Measurements from ENCODE around the gene GATA2. TPM values are rescaled to one million over a fixed set of nuclear protein-coding genes. Genes with fewer than 3 reads are reported as not detected.

The GATA2 gene
- total and polyA plus RNA-seq, 2 of the 8 experiments (the other 6 are each of a cell fraction or from before 2014, with no cell fraction given): 0.03 to 0.30 TPM

GRCh38 chr3:128435058-128435457, 57.9 kb downstream of the GATA2 start:
- Histone ChIP-seq H3K36me3 (ENCODE audit: control insufficient read depth in 2 of 4, insufficient read depth in 4 of 4, low read length in 3 of 4) (no peaks in the 10 kb centered on the region), H3K27me3 (replicated peaks in 1 of 4; ENCODE audit: control insufficient read depth in 3 of 4, extremely low read depth in 1 of 4, insufficient read depth in 3 of 4, low read length in 3 of 4) (peaks cover 9 to 42% (median 32%) of the 10 kb centered on the region in 4 experiments), H2AFZ (ENCODE audit: low read length) (no peak overlapping the region), H2BK20ac (ENCODE audit: low read length) (0 out of 2 replicates have a peak overlapping the region, but pooled peaks have one; percentile 86), H4K91ac (replicated peaks; ENCODE audit: insufficient read length, low read length) (peak overlapping the region; percentile 83), H3K4me2 (ENCODE audit: insufficient read depth in 1 of 2, low read depth in 2 of 2, low read length in 2 of 2) (no peak overlapping the region; a peak in 1 of 4 replicates), H3K23me2 (ENCODE audit: low read depth, low read length) (peaks cover 9% of the 10 kb centered on the region; the same call in 1 of the 2 replicates), H3K4me3 (ENCODE audit: extremely low read depth in 1 of 4, insufficient read depth in 2 of 4, low read depth in 3 of 4, low read length in 4 of 4) (no peak overlapping the region), H3K9ac (replicated peaks in 1 of 4; ENCODE audit: extremely low read depth in 1 of 4, low read depth in 3 of 4, low read length in 3 of 4) (no peak overlapping the region), H2BK12ac (ENCODE audit: low read depth, low read length) (peak overlapping the region; percentile 92; the same call in 1 of the 2 replicates), H4K8ac (ENCODE audit: extremely low read depth, insufficient read depth, low read length) (no peak overlapping the region; the same call in 1 of the 2 replicates), H4K20me1 (replicated peaks in 1 of 2; ENCODE audit: control insufficient read depth in 1 of 2, insufficient read depth in 2 of 2, low read length in 2 of 2) (peaks cover 0 to 6% of the 10 kb centered on the region in 2 experiments), H4K5ac (ENCODE audit: insufficient read length, low read depth, low read length) (no peak overlapping the region), H3K79me2 (ENCODE audit: control insufficient read depth in 1 of 2, insufficient read depth in 2 of 2, low read length in 2 of 2) (no peaks in the 10 kb centered on the region), H3K23ac (ENCODE audit: insufficient read length) (no peak overlapping the region), H3K27ac (ENCODE audit: low read depth, low read length) (no peak overlapping the region), H3K14ac (ENCODE audit: insufficient read length) (no peak overlapping the region), H2BK120ac (replicated peaks; ENCODE audit: low read depth, low read length) (no peak overlapping the region), H3K56ac (replicated peaks; ENCODE audit: insufficient read length, low read depth, low read length) (no peak overlapping the region), H3K79me1 (ENCODE audit: low read depth, low read length) (no peaks in the 10 kb centered on the region), H2AK5ac (ENCODE audit: low read depth, low read length) (peak overlapping the region; percentile 34; the same call in 1 of the 2 replicates), H3K4me1 (replicated peaks in 1 of 4; ENCODE audit: control insufficient read depth in 3 of 4, insufficient read depth in 4 of 4, low read length in 3 of 4) (peaks cover 6 to 34% (median 28%) of the 10 kb centered on the region in 4 experiments), H2BK15ac (ENCODE audit: low read length) (peak overlapping the region; percentile 61; the same call in 1 of the 2 replicates), H3K18ac (ENCODE audit: extremely low read depth, low read length) (peak overlapping the region; percentile 38; the same call in 1 of the 2 replicates), H3K4ac (replicated peaks; ENCODE audit: insufficient read length, low read depth, low read length) (no peak overlapping the region), H3K9me3 (ENCODE audit: insufficient read depth in 2 of 2, low read depth in 1 of 2, low read length in 1 of 2) (no peaks in the 10 kb centered on the region), H2BK5ac (ENCODE audit: low read depth, low read length) (no peak overlapping the region)
- DNase-seq (ENCODE audit: low read depth in 1 of 2, low spot score in 2 of 2): no peak
- ChIA-PET POLR2A (ENCODE audit: partially characterized antibody) (interaction anchor here (0.6 to 1.1 kb wide), 2 partner anchors 13 to 317 kb away, joined by 3 to 4 read pairs; no protein-coding TSS in a partner anchor), CTCF (ENCODE audit: partially characterized antibody) (interaction anchor here (0.6 to 12.6 kb wide), 13 partner anchors 10 to 262 kb away, joined by 3 to 144 read pairs (median 4); partner anchors contain the start of gene DNAJB8)
- FAIRE-seq: no peak
- WGBS, 2 experiments (ENCODE audit: extremely low coverage in 1 of 2, insufficient coverage in 1 of 2, insufficient read length in 1 of 2, insufficient replicate concordance in 2 of 2, low coverage in 1 of 2, low lambda C conversion rate in 2 of 2, missing lambda C conversion rate in 1 of 2): 75% methylated on average over 6 of the region's 6 CpGs; no CpG with 5 or more reads in 1 of the 2 experiments
- TF ChIP-seq, protein P1, sequence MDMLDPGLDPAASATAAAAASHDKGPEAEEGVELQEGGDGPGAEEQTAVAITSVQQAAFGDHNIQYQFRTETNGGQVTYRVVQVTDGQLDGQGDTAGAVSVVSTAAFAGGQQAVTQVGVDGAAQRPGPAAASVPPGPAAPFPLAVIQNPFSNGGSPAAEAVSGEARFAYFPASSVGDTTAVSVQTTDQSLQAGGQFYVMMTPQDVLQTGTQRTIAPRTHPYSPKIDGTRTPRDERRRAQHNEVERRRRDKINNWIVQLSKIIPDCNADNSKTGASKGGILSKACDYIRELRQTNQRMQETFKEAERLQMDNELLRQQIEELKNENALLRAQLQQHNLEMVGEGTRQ (IDR thresholded peaks at IDR 0.05; ENCODE audit: low read length): no peak
- TF ChIP-seq, protein P2, sequence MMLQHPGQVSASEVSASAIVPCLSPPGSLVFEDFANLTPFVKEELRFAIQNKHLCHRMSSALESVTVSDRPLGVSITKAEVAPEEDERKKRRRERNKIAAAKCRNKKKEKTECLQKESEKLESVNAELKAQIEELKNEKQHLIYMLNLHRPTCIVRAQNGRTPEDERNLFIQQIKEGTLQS (IDR thresholded peaks at IDR 0.05; ENCODE audit: insufficient read depth, low read depth, low read length): no peak
- TF ChIP-seq EZH2 (IDR thresholded peaks at IDR 0.05; ENCODE audit: low read depth, low read length, severe bottlenecking) (no peak), CBX5 (IDR thresholded peaks at IDR 0.05; ENCODE audit: low read depth, low read length) (no peak), SP2 (IDR thresholded peaks at IDR 0.05; ENCODE audit: low read length) (no peak), SIRT6 (IDR thresholded peaks at IDR 0.05; ENCODE audit: low read length) (no peak), CHD1 (IDR thresholded peaks at IDR 0.05; ENCODE audit: low read depth, low read length) (no peak)
